HCT116 (cell line): ENCODE data around the gene GLRB. TPM values are rescaled to one million over a fixed set of nuclear protein-coding genes. Genes with fewer than 3 reads are reported as not detected.

Experiments
- ATAC-seq: fragments of 200-7000 bp; cut with Tn5 transposase; 2 replicates; pipeline ENCODE4 v1.9.1; 2020; ENCODE audit warnings: mild to moderate bottlenecking, moderate library complexity
- BruUV-seq: library from RNA; stranded (reverse); fragments of 400-500 nt; replicated peaks from 2 replicates; lab custom pipeline; 2021; lab: Mats Ljungman, UMichigan
- CTCF ChIA-PET: fragments of 300-600 bp; sonication (Branson Sonifier 250); formaldehyde crosslinking; loops from one replicate; lab custom pipeline; 2021; ENCODE audit warnings: antibody characterized with exemption; lab: Charles Lee
- POLR2A ChIA-PET: fragments of 300-600, 350-600 bp; sonication (Branson Sonifier 250); formaldehyde crosslinking; loops from one replicate; lab custom pipeline; 2021; ENCODE audit warnings: antibody characterized with exemption; lab: Charles Lee
- RAD21 ChIA-PET, 2 experiments: fragments of 300-600 bp; sonication (Branson Sonifier 250); formaldehyde crosslinking; loops; one replicate each; lab custom pipeline; 2023; ENCODE audit warnings: low total read pairs in 2 of 2; ENCODE audit not compliant: uncharacterized antibody in 2 of 2, unreplicated experiment in 2 of 2, low non-redundant PET in 1 of 2; lab: Charles Lee
- DNase-seq: peaks from one replicate; pipeline ENCODE4 v3.0.0-alpha.2; 2010; ENCODE audit warnings: low read depth, low spot score
- H2AFZ ChIP-seq: fragments of 200-600 bp; shearing (Covaris generic), sonication (generic); 2 replicates; pipeline ENCODE4 v1.6.1; 2017; ENCODE audit warnings: low read depth, mixed run types, mixed read lengths, antibody characterized with exemption, low read length; ENCODE audit not compliant: poor library complexity, severe bottlenecking
- H3K27ac ChIP-seq: 2 replicates; pipeline ENCODE4 v1.5.1; 2012; ENCODE audit warnings: low read depth, low read length
- H3K27me3 ChIP-seq: fragments of 200-600 bp; sonication (generic); 2 replicates; pipeline ENCODE4 v1.6.1; 2016; ENCODE audit warnings: mixed run types, low read length, mixed read lengths; ENCODE audit not compliant: insufficient read depth
- H3K36me3 ChIP-seq, 2 experiments: fragments of 200-500 bp in 1 of 2; fragments of 200-600 bp in 1 of 2; sonication (Bioruptor generic) in 1 of 2; sonication (generic) in 1 of 2; 2 replicates each; pipeline versions ENCODE4 v1.5.1 to v1.6.1; 2014 to 2016; ENCODE audit warnings: low read length in 2 of 2, inconsistent platforms in 1 of 2, mixed read lengths in 1 of 2, mixed run types in 1 of 2; ENCODE audit not compliant: insufficient read depth in 2 of 2, control insufficient read depth in 1 of 2
- H3K4me1 ChIP-seq, 2 experiments: fragments of 200-600 bp in 1 of 2; sonication (generic) in 1 of 2; 2 replicates each; pipeline versions ENCODE4 v1.5.1 to v1.6.1; 2012 to 2017; ENCODE audit warnings: low read length in 2 of 2, inconsistent platforms in 1 of 2, mild to moderate bottlenecking in 1 of 2, mixed read lengths in 1 of 2, mixed run types in 1 of 2, moderate library complexity in 1 of 2; ENCODE audit not compliant: insufficient read depth in 2 of 2, control insufficient read depth in 1 of 2
- H3K4me2 ChIP-seq: fragments of 200-600 bp; sonication (generic); 2 replicates; pipeline ENCODE4 v1.6.1; 2017; ENCODE audit warnings: mixed run types, low read length, mixed read lengths
- H3K4me3 ChIP-seq, 2 experiments: fragments of 200-600 bp in 1 of 2; sonication (generic) in 1 of 2; replicated peaks in 1 of 2; 2 replicates each; pipeline ENCODE4 v1.5.1; 2011 to 2016; ENCODE audit warnings: low read length in 2 of 2, control low read depth in 1 of 2, low read depth in 1 of 2, mild to moderate bottlenecking in 1 of 2, mixed read lengths in 1 of 2, mixed run types in 1 of 2
- H3K79me2 ChIP-seq: fragments of 200-600 bp; sonication (generic); 2 replicates; pipeline ENCODE4 v1.6.1; 2017; ENCODE audit warnings: mild to moderate bottlenecking, mixed run types, low read length, moderate library complexity, mixed read lengths; ENCODE audit not compliant: insufficient read depth
- H3K9ac ChIP-seq: fragments of 200-600 bp; sonication (generic); 2 replicates; pipeline ENCODE4 v1.6.1; 2016; ENCODE audit warnings: low read length, mixed read lengths
- H3K9me2 ChIP-seq: fragments of 200-600 bp; sonication (generic), shearing (Covaris generic); 2 replicates; pipeline ENCODE4 v1.6.1; 2017; ENCODE audit warnings: mixed run types, mild to moderate bottlenecking, moderate library complexity; ENCODE audit not compliant: insufficient read depth
- H3K9me3 ChIP-seq, 2 experiments: fragments of 200-500 bp in 1 of 2; fragments of 200-600 bp in 1 of 2; sonication (Bioruptor generic) in 1 of 2; sonication (generic) in 1 of 2; 2 replicates each; pipeline ENCODE4 v1.6.1; 2014 to 2017; ENCODE audit warnings: low read length in 2 of 2, mixed read lengths in 2 of 2, inconsistent platforms in 1 of 2, low read depth in 1 of 2, mild to moderate bottlenecking in 1 of 2, mixed run types in 1 of 2, moderate library complexity in 1 of 2; ENCODE audit not compliant: control insufficient read depth in 1 of 2, insufficient read depth in 1 of 2
- H4K20me1 ChIP-seq: fragments of 200-600 bp; sonication (generic), shearing (Covaris generic); 2 replicates; pipeline ENCODE4 v1.6.1; 2017; ENCODE audit warnings: mixed run types, mild to moderate bottlenecking, moderate library complexity; ENCODE audit not compliant: insufficient read depth
- ATF3 ChIP-seq: IDR thresholded peaks from 2 replicates; pipeline ENCODE4 v1.6.1; 2012
- CEBPB ChIP-seq: IDR thresholded peaks from 2 replicates; pipeline ENCODE4 v1.6.1; 2012; ENCODE audit warnings: low read depth
- EGR1 ChIP-seq: IDR thresholded peaks from 2 replicates; pipeline ENCODE4 v1.6.1; 2012; ENCODE audit warnings: low read depth
- ELF1 ChIP-seq: IDR thresholded peaks from 2 replicates; pipeline ENCODE4 v1.6.1; 2012; ENCODE audit warnings: low read depth, borderline replicate concordance
- EZH2 ChIP-seq: fragments of 200-600 bp; sonication (generic); IDR thresholded peaks from 2 replicates; pipeline ENCODE4 v1.6.1; 2017; ENCODE audit warnings: antibody characterized with exemption, mixed run types
- EZH2phosphoT487 ChIP-seq: fragments of 200-600 bp; IDR thresholded peaks from 2 replicates; pipeline ENCODE4 v1.6.1; 2018; ENCODE audit warnings: antibody characterized with exemption, borderline replicate concordance
- FOSL1 ChIP-seq: IDR thresholded peaks from 2 replicates; pipeline ENCODE4 v1.6.1; 2012; ENCODE audit warnings: low read depth
- JUND ChIP-seq: IDR thresholded peaks from 2 replicates; pipeline ENCODE4 v1.6.1; 2012
- MAX ChIP-seq: IDR thresholded peaks from 2 replicates; pipeline ENCODE4 v1.6.1; 2012
- POLR2A ChIP-seq: IDR thresholded peaks from 2 replicates; pipeline ENCODE4 v1.7.0; 2011; ENCODE audit warnings: borderline replicate concordance; ENCODE audit not compliant: insufficient read depth, insufficient read length; ENCODE audit errors: extremely low read depth
- POLR2AphosphoS5 ChIP-seq: IDR thresholded peaks from 2 replicates; pipeline ENCODE4 v1.6.1; 2011; ENCODE audit warnings: mild to moderate bottlenecking, low read depth, low read length, moderate library complexity
- RAD21 ChIP-seq: IDR thresholded peaks from 2 replicates; pipeline ENCODE4 v1.6.1; 2012; ENCODE audit warnings: low read depth, mild to moderate bottlenecking
- SRF ChIP-seq: IDR thresholded peaks from 2 replicates; pipeline ENCODE4 v1.6.1; 2012; ENCODE audit warnings: low read depth
- YY1 ChIP-seq: IDR thresholded peaks from 2 replicates; pipeline ENCODE4 v1.6.1; 2011; ENCODE audit warnings: low read length, low read depth, moderate library complexity, mild to moderate bottlenecking; ENCODE audit not compliant: insufficient replicate concordance; ENCODE audit errors: extremely low read depth
- ZBTB33 ChIP-seq: IDR thresholded peaks from 2 replicates; pipeline ENCODE4 v1.6.1; 2011; ENCODE audit warnings: mild to moderate bottlenecking, low read length, moderate library complexity; ENCODE audit not compliant: insufficient replicate concordance; ENCODE audit errors: extremely low read depth
- ZFX ChIP-seq: fragments of 450-650 bp; IDR thresholded peaks from 2 replicates; pipeline ENCODE4 v1.6.1; 2017
- ZNF274 ChIP-seq: fragments of 200-500 bp; sonication (Bioruptor generic); IDR thresholded peaks from 2 replicates; pipeline ENCODE4 v1.6.1; 2014; ENCODE audit warnings: mild to moderate bottlenecking, low read depth, low read length, inconsistent platforms
- intact Hi-C: fragments of 100-400 bp; cut with micrococcal nuclease; formaldehyde crosslinking; loops from 2 replicates; pipeline ENCODE4 v1.10.0; 2022
- total RNA-seq: library from RNA; stranded (reverse); gene quantifications from one replicate; pipeline ENCODE4 v1.2.1, GENCODE V29; 2021; ENCODE audit not compliant: unreplicated experiment
- TF ChIP-seq, protein P1 (sequence below), 3 experiments: fragments of 200-600 bp in 1 of 3; sonication (generic) in 1 of 3; IDR thresholded peaks in 2 of 3; conservative IDR thresholded peaks in 1 of 3; 2 replicates each; pipeline ENCODE4 v1.5.1; 2012 to 2017; ENCODE audit warnings: low read depth in 2 of 3, low read length in 2 of 3, antibody characterized with exemption in 1 of 3, borderline replicate concordance in 1 of 3, control low read depth in 1 of 3, mild to moderate bottlenecking in 1 of 3, mixed read lengths in 1 of 3, mixed run types in 1 of 3, moderate library complexity in 1 of 3; ENCODE audit not compliant: insufficient read depth in 1 of 3
- TF ChIP-seq, protein P2 (sequence below): IDR thresholded peaks from 2 replicates; pipeline ENCODE4 v1.6.1; 2012; ENCODE audit warnings: low read depth

Gene GLRB
- total RNA-seq, 1 experiment from 2014 or later: not detected

- RAD21 ChIA-PET: no interaction called here
- H3K9me2 ChIP-seq: no peaks in the 10 kb centered on the region
- no peak overlapping the region for H3K9ac ChIP-seq
- H3K27me3 ChIP-seq: no peaks in the 10 kb centered on the region
- TF ChIP-seq ATF3 (no peak), CEBPB (no peak), YY1 (no peak), EZH2 (no peak), FOSL1 (no peak), SRF (no peak), ELF1 (no peak), ZNF274 (no peak), MAX (no peak), ZFX (no peak), POLR2AphosphoS5 (no peak), POLR2A (no peak), EZH2phosphoT487 (no peak), RAD21 (no peak), JUND (no peak), ZBTB33 (no peak), EGR1 (no peak)
- TF ChIP-seq, protein P1, sequence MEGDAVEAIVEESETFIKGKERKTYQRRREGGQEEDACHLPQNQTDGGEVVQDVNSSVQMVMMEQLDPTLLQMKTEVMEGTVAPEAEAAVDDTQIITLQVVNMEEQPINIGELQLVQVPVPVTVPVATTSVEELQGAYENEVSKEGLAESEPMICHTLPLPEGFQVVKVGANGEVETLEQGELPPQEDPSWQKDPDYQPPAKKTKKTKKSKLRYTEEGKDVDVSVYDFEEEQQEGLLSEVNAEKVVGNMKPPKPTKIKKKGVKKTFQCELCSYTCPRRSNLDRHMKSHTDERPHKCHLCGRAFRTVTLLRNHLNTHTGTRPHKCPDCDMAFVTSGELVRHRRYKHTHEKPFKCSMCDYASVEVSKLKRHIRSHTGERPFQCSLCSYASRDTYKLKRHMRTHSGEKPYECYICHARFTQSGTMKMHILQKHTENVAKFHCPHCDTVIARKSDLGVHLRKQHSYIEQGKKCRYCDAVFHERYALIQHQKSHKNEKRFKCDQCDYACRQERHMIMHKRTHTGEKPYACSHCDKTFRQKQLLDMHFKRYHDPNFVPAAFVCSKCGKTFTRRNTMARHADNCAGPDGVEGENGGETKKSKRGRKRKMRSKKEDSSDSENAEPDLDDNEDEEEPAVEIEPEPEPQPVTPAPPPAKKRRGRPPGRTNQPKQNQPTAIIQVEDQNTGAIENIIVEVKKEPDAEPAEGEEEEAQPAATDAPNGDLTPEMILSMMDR (IDR thresholded peaks at IDR 0.05 in 2 of 3, conservative IDR thresholded peaks at IDR 0.05 in 1 of 3; ENCODE audit: borderline replicate concordance in 1 of 3, insufficient read depth in 1 of 3, low read depth in 2 of 3, low read length in 2 of 3): no peak
- TF ChIP-seq, protein P2, sequence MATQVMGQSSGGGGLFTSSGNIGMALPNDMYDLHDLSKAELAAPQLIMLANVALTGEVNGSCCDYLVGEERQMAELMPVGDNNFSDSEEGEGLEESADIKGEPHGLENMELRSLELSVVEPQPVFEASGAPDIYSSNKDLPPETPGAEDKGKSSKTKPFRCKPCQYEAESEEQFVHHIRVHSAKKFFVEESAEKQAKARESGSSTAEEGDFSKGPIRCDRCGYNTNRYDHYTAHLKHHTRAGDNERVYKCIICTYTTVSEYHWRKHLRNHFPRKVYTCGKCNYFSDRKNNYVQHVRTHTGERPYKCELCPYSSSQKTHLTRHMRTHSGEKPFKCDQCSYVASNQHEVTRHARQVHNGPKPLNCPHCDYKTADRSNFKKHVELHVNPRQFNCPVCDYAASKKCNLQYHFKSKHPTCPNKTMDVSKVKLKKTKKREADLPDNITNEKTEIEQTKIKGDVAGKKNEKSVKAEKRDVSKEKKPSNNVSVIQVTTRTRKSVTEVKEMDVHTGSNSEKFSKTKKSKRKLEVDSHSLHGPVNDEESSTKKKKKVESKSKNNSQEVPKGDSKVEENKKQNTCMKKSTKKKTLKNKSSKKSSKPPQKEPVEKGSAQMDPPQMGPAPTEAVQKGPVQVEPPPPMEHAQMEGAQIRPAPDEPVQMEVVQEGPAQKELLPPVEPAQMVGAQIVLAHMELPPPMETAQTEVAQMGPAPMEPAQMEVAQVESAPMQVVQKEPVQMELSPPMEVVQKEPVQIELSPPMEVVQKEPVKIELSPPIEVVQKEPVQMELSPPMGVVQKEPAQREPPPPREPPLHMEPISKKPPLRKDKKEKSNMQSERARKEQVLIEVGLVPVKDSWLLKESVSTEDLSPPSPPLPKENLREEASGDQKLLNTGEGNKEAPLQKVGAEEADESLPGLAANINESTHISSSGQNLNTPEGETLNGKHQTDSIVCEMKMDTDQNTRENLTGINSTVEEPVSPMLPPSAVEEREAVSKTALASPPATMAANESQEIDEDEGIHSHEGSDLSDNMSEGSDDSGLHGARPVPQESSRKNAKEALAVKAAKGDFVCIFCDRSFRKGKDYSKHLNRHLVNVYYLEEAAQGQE: no peak
- no peak overlapping the region for H3K4me2 ChIP-seq
- CTCF ChIA-PET: no interaction called here
- no TSS peak for BruUV-seq
- no peaks in the 10 kb centered on the region for H3K9me3 ChIP-seq
- H3K36me3 ChIP-seq: no peaks in the 10 kb centered on the region
- H3K27ac ChIP-seq: no peak overlapping the region
- H3K4me1 ChIP-seq: no peaks in the 10 kb centered on the region
- ATAC-seq (no peak), DNase-seq (no peak)
- H4K20me1 ChIP-seq: no peaks in the 10 kb centered on the region
- POLR2A ChIA-PET: no interaction called here
- no peaks in the 10 kb centered on the region for H3K79me2 ChIP-seq
- intact Hi-C loops: no loop called here
- no peak overlapping the region for H2AFZ ChIP-seq
- H3K4me3 ChIP-seq: no peak overlapping the region
Observed at GRCh38 chr4:157050561-157050960, 25.4 kb upstream of the GLRB start.
